ENCODE results near the gene TCF20. TPM values are rescaled to one million over a fixed set of nuclear protein-coding genes. Genes with fewer than 3 reads are reported as not detected.
A peak's percentile ranks its signal among the peaks of the same experiment; 100 is the strongest.

TCF20 gene
- total RNA-seq, 1 donor: 26.7 TPM

DNA sequence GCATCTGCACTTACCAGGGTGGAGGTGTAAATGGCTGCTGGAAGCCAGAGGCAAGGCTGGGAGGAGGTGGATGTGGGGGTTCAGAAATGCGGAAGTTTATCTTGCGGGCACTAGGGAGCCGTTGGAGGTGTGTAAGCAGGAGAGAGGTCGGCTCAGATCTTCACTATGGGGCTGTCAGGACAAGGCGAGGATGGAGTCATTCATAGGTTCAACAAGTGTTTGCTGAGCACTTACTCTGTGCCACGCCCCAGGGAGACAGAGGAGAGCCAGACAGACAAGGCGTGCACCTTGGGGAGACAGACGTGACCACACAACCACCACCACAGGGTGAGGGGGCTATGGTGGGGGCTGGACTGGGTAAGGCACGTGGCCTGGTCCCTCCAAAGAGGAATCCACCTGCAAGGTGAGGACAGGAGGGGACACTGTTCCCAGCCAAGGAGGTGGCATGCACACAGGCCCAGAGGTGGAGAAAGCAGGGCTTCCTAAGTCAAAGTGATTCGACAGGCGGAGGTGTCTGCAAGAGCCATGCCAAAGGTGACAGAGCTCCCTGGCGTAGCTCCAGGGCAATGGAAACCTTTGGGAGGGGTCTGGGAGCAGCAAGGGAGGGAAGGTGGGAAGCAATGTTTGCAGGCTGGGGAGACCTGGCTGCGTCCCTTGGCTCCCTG lies 30.8 kb upstream of the TCF20 start:
- DNase-seq (ENCODE audit: low read depth in 2 of 3, low spot score in 2 of 3): no peak

DNA sequence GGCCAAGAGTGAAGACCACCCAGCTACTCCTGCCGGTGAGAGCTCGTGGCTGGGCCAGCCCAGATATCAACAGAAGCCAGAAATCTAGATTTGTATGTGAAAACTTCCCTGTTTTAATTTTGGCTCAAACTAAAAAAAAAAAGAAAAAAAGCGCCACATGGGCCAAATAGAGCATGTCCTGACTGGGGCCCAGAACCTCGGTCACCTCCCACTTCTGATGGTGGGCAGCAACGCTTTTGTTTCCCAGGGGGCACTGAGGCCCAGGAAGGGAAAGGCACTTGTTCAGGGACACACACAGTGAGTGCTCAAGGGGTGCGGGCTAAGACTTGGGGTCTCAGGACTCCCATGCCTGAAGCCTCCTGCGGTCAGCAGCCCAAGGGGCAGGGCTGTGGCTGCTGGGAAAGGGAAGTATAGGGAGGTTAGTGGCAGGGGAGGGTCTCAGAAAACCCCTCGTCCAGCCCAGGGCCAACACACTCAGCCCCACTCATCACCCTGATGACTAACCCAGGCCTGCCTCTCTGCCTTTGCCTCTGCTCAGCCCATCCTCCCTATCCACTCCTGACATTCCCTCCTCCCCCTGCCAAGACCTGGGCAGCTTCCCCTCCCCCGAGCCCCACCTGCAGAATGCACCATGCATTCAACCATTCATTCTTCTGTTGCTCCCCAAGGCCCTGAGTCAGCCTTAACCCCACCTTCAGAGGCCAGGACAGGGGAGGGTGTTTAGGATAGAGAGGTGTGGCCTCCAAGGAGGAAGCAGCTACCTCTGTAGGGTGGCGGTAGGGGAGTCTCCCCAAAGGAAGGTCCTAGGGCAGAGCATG lies 30.0 kb upstream of the TCF20 start:
- DNase-seq (ENCODE audit: low read depth in 2 of 3, low spot score in 2 of 3): peak in 2 of 3 donors; percentile 49 to 63

DNA sequence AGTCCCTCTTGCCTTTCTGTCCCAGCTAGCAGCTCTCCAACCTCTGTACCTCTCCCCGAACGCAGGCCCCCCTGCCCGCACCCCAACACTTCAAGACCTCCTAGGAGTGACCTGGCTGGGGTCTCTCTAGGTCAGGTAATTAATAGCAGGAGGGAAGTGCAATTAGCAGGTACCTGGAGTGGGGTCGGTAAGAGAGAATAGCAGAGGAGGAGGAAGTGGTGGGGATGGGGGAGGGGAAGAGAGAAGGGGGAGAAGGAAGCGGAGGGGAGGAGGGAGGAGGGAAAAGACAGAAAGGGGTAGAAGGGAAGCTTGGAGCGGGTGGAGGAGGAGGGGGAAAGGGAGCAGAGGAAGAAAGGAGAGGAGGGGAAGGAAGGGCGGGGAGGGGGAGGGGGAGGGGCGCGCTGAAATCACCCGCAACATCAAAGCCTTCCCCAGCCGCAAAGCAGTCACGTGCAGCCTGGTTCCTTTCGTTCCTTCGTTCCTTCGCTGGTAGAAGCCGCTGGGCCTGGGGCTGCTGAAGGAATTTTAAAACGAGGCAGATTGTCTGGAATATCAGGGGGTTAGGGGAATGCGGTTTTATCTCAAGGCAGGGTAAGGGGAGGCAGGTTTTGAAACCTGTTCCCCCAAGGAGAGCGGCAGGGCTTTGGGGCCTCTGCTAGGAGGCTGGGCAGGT lies 29.3 kb upstream of the TCF20 start:
- DNase-seq (ENCODE audit: low read depth in 2 of 3, low spot score in 2 of 3): peak in 2 of 3 donors; percentile 54 to 59

DNA sequence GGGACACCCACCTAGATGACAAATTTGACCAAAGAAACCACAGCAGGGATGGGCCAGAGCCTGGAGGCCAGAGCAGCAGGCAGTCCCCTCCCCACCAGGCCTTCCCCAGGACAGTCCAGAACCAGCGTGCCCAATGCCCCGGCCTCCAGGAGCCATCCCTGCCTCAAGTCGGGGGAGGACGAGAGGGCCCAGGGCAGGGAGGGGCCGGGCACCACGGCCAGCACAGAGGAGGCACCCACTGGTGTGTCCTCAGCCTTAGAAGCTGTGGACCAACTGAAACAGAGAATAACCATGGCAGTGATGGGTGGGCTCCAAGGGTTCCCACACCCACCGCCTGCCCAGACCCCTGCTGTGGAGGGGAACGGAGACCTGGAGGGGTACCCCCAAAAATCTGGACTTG lies 28.3 kb upstream of the TCF20 start:
- no peak for DNase-seq (ENCODE audit: low read depth in 2 of 3, low spot score in 2 of 3)

DNA sequence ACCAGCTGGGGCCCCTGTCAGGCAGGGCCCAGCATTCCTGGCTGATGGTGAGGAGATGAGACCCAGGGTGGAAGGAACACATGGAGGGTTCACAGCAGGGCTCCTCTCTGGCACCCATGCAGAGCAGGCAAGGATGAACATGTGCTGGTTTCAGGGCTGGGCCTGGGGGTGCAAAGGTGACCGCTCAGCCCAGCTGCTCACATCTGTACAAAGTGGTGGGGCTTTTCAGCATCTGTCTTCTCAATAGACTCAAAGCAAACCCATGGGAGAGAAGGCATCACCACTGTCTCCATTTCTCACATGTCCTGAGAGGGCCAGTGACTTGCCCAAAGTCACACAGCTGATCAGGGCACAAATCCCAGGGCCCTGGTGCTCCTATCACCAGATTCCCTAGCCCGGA lies 27.3 kb upstream of the TCF20 start:
- no peak for DNase-seq (ENCODE audit: low read depth in 2 of 3, low spot score in 2 of 3)

DNA sequence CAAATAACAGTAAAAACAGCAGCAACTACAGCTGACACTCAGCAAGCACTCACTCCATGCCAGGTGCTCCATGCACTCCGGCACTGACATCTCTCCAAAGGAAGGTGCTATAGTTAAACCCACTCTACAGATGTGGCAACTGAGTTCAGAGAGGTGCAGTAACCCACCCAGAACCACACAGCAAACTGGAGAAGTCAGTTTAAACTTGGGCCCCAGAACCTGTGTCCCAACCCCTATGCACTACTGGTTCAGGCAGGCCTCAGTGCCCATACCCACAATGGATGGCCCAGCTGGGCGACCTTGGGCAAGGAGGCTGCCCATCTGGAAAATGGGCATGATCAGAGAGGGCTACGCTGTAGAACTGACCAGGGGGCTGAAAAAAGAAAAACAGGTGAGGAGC lies 26.4 kb upstream of the TCF20 start:
- no peak for DNase-seq (ENCODE audit: low read depth in 2 of 3, low spot score in 2 of 3)

DNA sequence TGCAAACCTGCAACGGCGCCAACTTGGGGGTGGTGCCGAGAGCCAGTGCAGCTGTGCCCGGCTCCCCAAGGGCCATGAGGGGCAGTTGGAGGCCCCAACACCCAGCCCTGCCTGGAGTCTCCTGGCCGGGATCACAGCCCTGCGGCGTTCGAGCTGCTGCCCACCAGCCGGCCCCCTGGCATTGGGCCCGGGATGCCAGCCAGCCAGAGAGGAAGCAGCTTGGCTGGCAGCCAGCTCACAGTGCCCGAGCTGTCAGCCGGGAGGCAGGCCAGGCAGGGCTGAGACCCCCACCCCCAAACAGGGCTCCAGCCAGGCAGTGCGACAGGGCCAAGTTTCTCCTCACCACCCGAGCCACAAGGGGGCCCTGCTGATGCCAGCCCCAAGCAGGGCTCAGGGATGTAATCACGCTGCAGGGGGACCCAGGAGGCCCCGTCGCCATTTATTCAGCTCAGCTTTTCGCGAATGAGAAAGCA lies 26.0 kb upstream of the TCF20 start:
- peak in 2 of 3 donors; percentile 58 to 66 for DNase-seq (ENCODE audit: low read depth in 2 of 3, low spot score in 2 of 3)

DNA sequence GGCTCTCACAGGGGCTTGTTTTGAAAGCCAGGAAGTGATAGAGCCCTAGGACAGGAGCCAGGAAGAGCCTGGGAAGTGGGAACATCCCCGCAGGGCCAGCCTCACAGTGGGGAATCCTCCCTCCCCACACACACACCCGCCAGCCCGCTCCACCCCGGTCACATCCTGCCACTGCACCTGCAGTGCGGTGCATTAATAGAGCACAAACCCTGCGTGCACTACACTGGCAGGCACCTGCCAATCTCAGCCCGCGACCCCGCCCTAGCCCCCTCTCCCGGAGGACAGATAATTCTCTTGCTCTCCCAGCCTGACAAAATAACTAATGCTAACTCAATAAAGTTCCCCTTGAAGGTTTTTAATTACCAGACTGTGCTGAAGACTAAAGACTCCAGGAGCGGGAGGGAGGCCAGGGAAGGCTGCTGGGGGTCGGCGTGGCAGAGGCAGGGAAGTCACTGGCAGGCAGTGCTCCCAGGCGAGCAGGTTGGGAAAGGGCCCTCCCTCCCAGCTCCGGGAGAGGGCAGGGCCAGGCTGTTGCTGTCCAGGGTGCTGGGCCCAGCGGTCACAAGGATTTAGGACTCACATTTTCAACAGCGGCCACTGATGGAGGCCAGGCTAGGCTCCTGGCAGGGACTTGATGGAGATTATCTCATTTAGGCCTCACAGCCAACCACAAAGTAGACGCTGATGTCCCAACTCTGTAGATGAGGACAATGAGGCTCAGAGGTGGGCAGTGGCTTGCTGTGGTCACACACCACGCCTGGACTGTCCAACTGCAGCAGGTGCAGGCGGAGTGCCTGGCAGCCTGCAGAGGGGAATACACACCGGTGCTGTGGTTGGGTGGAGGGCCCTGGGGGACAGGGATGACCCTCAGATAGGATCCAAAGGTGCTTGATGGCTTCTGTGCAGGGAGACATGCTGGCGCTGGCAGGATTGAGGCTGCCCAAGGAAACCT lies 23.9 kb upstream of the TCF20 start:
- DNase-seq (ENCODE audit: low read depth in 2 of 3, low spot score in 2 of 3): peak in 1 of 3 donors; percentile 36

DNA sequence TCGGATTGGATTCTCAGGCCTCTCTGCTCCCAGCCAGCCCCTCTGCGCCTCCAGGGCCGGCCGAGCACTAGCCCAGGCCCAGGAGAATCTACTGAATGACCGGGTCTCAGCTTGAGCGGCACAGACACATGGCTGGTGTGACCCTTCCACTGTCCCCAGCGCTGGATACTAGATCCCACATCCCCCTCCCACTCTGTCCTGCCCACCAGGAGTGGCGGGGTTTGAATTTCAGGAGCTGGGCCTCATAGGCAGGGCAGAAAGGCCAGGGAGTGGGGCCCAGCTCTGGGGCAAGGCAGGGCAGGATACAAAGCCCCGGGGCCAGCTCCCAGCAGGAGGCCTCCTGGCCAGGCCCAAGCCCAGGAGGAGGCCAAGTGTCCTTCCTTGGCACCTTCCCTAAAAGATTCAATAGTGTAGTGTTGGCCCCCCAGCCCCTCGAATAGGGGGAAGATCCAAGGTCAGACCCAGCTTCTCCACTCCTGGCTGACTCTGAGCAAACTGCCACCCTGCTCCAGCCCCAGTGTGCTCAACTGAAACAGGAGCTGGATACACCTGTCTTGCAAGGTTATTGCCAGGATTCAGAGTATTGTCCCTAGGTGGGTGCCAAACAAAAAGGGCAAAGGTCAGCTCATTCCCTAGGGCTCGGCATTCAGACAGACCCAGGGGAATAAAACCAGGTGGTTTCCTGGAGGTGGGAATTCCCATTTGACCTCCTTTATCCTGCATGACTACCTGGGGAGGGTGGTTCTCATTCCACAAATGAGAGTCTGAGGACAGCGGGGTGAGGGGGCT lies 22.5 kb upstream of the TCF20 start:
- DNase-seq (ENCODE audit: low read depth in 2 of 3, low spot score in 2 of 3): no peak

DNA sequence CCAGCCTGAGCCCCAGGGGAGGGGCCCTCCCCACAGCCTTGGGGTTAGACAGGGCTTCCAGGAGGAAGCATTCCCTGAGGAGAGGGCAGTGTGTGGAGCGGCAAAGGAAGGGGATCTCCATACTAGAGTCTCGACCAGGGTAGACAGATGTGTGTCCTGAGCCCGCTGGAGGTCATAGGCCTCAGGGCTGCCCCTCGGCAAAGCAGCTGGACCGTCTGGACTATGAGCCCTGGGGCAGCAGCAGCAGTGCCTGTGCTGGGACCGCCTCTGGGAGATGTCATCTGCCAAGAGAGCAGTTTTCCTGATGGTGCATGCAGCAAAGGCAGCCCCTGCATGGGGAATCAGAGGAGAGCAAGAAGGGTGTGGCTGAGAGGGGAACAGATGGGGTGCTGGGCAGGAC lies 20.8 kb upstream of the TCF20 start:
- no peak for DNase-seq (ENCODE audit: low read depth in 2 of 3, low spot score in 2 of 3)

DNA sequence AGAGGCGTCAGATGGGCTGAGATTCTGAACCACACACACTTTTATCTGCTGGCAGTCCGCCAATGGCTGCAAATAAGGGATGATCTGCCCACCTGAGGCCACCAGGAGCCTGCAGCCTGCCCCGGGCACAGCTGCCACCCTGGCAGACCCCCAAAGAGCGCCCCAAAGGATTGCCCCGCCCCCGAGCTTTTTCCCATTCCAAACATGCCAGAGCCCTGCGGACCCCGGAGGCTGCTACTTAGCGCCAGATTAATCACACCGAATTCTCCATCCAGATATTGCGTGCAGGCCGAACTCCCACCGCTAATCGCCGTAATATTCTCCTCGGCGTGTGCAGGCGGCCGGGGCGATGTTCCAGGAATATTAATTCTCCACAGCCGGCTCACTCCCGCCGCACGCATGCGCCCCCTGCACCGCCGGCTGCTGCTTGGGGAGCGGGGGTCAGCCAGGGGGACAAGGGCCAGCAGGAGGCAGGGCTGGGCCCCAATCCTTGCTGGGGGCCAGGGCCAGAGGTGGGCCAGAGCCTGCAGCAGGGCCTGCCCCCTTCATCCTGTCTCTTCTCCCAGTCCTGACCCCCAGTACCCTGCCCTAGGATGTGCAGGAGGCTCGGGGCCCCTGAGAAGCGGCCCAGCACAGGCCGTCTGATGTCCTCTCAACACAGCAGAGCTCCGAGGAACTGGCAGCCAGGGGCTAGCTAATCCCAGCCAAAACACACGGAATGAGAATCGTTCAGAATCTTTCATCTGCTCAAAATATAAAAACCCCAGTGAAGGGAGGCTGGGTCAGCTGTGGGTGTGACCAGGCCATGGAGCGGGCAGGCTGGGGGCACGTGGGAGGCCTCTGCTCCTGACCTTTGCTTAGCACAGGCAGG lies 19.5 kb upstream of the TCF20 start:
- DNase-seq (ENCODE audit: low read depth in 2 of 3, low spot score in 2 of 3): no peak

DNA sequence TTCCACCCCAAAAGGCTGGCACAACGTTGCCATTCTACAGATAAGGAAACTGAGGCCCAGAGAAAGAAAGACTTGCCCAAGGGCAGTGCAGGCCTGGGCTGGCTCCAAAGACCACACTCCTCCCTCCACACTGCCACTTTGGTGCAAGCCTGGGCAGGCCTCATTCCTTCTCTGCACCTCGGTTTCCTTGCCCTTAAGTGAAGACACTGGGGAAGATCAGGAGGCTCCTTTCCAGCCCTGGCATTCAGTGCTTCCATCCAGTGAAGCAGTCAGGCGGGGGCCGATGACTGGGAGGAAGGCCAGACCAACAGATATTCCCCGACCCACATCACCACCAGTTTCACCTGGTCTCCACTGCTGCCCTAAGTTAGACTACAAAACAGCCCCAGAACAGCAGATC lies 18.3 kb upstream of the TCF20 start:
- DNase-seq (ENCODE audit: low read depth in 2 of 3, low spot score in 2 of 3): no peak

DNA sequence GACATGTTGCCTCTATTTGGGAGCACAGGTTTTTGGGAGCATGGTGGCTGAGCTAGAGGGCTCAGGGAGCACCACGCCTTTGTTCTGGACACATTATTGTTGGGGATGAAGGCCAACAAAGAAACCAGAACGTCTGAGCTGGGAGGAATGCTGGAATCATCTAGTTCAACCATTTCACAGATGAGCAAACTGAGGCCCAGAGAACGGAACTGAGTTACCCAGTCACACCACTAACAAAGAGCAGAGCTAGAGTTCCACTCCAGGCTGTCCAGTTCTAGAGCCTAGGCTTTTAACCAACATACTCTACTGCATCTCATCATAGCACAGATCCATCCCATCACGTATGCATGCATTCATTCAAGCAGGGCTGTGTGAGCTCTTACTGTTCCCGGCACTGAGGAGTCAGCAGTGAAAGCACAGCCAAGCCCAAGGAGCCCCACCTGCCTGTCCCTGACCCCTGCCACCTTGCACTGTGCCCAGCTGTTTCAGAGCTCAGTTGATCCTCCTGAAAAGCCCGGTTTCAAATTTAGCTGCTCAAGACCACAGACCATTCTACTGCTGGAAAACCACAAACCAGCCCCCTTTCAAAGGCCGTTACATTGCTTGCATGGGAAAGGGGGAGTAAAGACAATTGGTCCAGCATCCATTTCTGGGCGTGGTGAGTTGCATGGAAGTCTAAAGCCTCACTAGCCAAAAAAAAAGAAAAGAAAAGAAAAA lies 16.9 kb upstream of the TCF20 start:
- no peak for DNase-seq (ENCODE audit: low read depth in 2 of 3, low spot score in 2 of 3)

DNA sequence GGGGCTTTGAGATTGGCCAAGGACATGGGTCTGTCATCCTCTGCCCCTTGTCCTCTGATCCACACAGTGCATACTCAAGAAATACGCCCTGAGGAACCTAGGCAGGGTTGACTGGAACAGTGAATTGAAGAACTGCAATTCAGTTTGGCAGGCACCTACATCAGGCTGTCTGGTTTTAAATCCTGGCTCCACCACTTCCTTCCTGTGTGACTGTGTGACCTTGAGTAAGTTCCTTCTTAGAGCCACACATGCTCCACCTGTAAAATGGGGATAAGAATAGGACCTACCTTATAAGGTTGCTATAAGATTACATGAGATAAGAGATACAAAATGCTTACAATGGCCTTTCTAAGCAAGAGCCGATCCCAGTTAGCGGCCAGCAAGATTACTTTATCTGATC lies 15.8 kb upstream of the TCF20 start:
- peak in 1 of 3 donors; percentile 41 for DNase-seq (ENCODE audit: low read depth in 2 of 3, low spot score in 2 of 3)

DNA sequence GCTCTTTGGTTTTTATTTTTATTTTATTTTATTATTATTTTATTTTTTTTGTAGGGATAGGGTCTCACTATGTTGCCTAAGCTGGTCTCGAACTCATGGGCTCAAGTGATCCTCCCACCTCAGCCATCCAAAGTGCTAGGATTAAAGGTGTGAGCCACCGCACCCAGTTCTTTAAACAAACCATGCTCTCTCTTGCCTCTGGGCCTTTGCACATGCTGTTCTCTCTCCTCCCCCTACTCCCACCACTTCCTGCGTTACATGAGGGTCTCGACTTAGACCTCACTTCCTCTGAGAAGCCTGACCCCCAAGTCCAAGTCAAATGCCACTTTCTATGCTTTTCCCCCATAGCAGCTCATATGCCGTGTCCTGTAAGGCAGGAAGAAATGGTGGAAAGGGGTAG lies 15.2 kb upstream of the TCF20 start:
- no peak for DNase-seq (ENCODE audit: low read depth in 2 of 3, low spot score in 2 of 3)

DNA sequence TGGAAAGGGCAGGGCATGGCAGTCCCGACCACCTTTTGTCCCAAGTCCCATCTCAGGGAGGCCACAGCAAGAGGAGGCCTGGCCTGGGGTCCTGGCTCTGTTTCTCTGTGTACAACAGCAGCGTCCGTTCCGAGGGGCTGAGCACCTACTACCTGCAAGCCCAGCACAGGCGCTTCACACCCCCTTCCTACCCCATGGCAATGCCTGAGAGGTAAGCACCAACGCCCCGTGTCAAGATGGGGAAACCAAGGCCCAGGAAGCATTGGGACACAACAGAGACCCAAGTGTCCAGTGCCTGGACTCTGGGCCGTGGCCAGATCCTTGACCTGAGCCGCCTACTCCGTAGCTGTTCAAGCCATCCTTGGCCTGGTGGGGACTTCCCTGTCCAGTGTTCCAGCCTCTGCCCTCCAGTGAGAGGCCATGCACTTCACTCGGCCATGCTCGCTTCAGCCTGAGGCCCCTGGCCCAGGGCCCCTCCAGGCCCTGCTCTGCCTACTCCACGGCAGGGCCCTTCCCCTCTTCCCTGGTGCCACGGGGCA lies 14.3 kb upstream of the TCF20 start:
- DNase-seq (ENCODE audit: low read depth in 2 of 3, low spot score in 2 of 3): no peak

DNA sequence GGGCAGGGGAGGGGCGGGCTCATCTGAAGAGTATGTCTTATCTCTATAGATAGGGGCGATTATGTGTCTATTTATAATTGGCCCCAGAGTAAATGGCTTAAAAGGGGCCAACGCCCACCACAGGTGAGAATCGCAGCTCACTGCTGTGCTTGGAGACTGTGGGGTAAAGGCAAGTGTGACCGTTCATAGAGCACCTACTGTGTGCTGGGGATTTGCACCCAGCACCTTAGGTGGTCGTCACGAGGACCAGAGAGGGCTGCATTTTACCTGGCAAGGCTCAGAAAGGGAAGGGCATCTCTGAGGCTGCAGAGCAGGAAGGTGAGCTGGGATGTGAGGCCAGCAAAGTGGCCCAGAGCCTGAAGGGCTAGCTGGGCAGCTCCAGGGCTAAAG lies 13.7 kb upstream of the TCF20 start:
- no peak for DNase-seq (ENCODE audit: low read depth in 2 of 3, low spot score in 2 of 3)

Measured in hematopoietic multipotent progenitor cell (in vitro differentiated cells).